K562 (cell line): ENCODE data around the gene C1orf167. TPM values are rescaled to one million over a fixed set of nuclear protein-coding genes. Genes with fewer than 3 reads are reported as not detected.

ENCODE experiments used
- CBX2 ChIP-seq: fragments of 200-600 bp; sonication (generic); IDR thresholded peaks from one replicate; pipeline ENCODE4 v1.6.1; 2012; ENCODE audit warnings: mild to moderate bottlenecking, low read length, inconsistent platforms; ENCODE audit not compliant: insufficient read depth, poor library complexity, severe bottlenecking
- EZH2 ChIP-seq: IDR thresholded peaks from 2 replicates; pipeline ENCODE4 v1.6.1; 2012; ENCODE audit warnings: low read depth, mild to moderate bottlenecking, inconsistent platforms, low read length, borderline replicate concordance
- FOXJ3 ChIP-seq: sonication (generic); formaldehyde crosslinking; IDR thresholded peaks from 2 replicates; pipeline ENCODE4 v1.4.0; 2020; ENCODE audit warnings: mild to moderate bottlenecking, missing genetic modification reagents
- GATA2 ChIP-seq: sonication (generic); formaldehyde crosslinking; IDR thresholded peaks from 2 replicates; pipeline ENCODE4 v1.4.0; 2020; ENCODE audit warnings: mild to moderate bottlenecking, missing genetic modification reagents
- HDAC6 ChIP-seq: IDR thresholded peaks from 2 replicates; pipeline ENCODE4 v1.6.1; 2012; ENCODE audit warnings: low read depth, mild to moderate bottlenecking, control low read depth, inconsistent platforms, low read length, moderate library complexity
- HDGF ChIP-seq: fragments of 450-650 bp; IDR thresholded peaks from 2 replicates; pipeline ENCODE4 v1.6.1; 2016
- JUN ChIP-seq, 2 experiments: sonication (generic) in 1 of 2; formaldehyde crosslinking in 1 of 2; IDR thresholded peaks; 2 replicates each; pipeline versions ENCODE4 v1.6.1 to v1.8.0; 2012 to 2022; ENCODE audit warnings: borderline replicate concordance in 2 of 2, mild to moderate bottlenecking in 2 of 2, improper control_type of control experiment in 1 of 2, low read depth in 1 of 2, low read length in 1 of 2, missing genetic modification reagents in 1 of 2
- MTA2 ChIP-seq: fragments of 450-650 bp; IDR thresholded peaks from 2 replicates; pipeline ENCODE4 v1.6.1; 2016; ENCODE audit warnings: low read depth
- MXD1 ChIP-seq: fragments of 250-450 bp; sonication (Bioruptor Pico); IDR thresholded peaks from 2 replicates; pipeline ENCODE4 v1.8.0; 2021; ENCODE audit warnings: borderline replicate concordance, mild to moderate bottlenecking, moderate library complexity; ENCODE audit not compliant: poor library complexity, severe bottlenecking
- NCOR1 ChIP-seq: fragments of 450-650 bp; IDR thresholded peaks from 2 replicates; pipeline ENCODE4 v1.6.1; 2016; ENCODE audit warnings: mild to moderate bottlenecking, moderate library complexity
- RBM15 ChIP-seq: fragments of 200-400 bp; formaldehyde crosslinking; IDR thresholded peaks from 2 replicates; pipeline ENCODE4 v1.6.1; 2018; ENCODE audit warnings: mild to moderate bottlenecking, low read length, moderate library complexity; ENCODE audit not compliant: insufficient read depth
- TARDBP ChIP-seq: fragments of 450-650 bp; IDR thresholded peaks from 2 replicates; pipeline ENCODE4 v1.6.1; 2016
- TRIM28 ChIP-seq: fragments of 450-650 bp; IDR thresholded peaks from 2 replicates; pipeline ENCODE4 v1.6.1; 2017
- ZFP30 ChIP-seq: fragments of 250-450 bp; sonication (Bioruptor Pico); IDR thresholded peaks from 2 replicates; pipeline ENCODE4 v1.8.0; 2022; ENCODE audit warnings: moderate library complexity, mild to moderate bottlenecking, inconsistent platforms, borderline replicate concordance
- ZFPM2 ChIP-seq: fragments of 250-450 bp; sonication (Bioruptor Pico); IDR thresholded peaks from 2 replicates; pipeline ENCODE4 v1.5.1; 2022; ENCODE audit warnings: mild to moderate bottlenecking
- ZKSCAN3 ChIP-seq: fragments of 250-450 bp; sonication (Bioruptor Pico); IDR thresholded peaks from 2 replicates; pipeline ENCODE4 v1.4.0; 2020
- ZNF551 ChIP-seq: fragments of 250-450 bp; sonication (Bioruptor Pico); IDR thresholded peaks from 2 replicates; pipeline ENCODE4 v1.5.0; 2021; ENCODE audit warnings: mild to moderate bottlenecking, moderate library complexity
- ZNF740 ChIP-seq, 3 experiments: fragments of 200-800 bp in 1 of 3; sonication (Bioruptor generic) in 1 of 3; sonication (generic) in 1 of 3; formaldehyde crosslinking in 1 of 3; IDR thresholded peaks; 2 replicates each; pipeline versions ENCODE4 v1.6.1 to v1.8.0; 2016 to 2022; ENCODE audit warnings: mild to moderate bottlenecking in 2 of 3, missing compliant biosample characterization in 2 of 3, missing genetic modification characterization in 2 of 3, missing genetic modification reagents in 1 of 3
- ZNF830 ChIP-seq: fragments of 250-450 bp; sonication (Bioruptor Pico); IDR thresholded peaks from 2 replicates; pipeline ENCODE4 v1.5.0; 2021; ENCODE audit warnings: mild to moderate bottlenecking
- polyA plus RNA-seq, 8 experiments: library from polyadenylated mRNA; depleted of rRNA in 4 of 8; stranded (reverse) in 5 of 8; unstranded in 3 of 8; fragments of >200 nt; fragmentation: Nextera tagmentation in 2 of 8; fragmentation: Illumina TruSeq in 1 of 8; extraction: Ambion mirVana in 2 of 8; extraction: Trizol in 1 of 8; gene quantifications; 2 replicates each; pipeline versions ENCODE4 v1.2.1 to v1.2.3, GENCODE V29; 2011 to 2014; ENCODE audit warnings: inconsistent platforms in 1 of 8, missing spikeins in 1 of 8
- total RNA-seq, 7 experiments: library from RNA; depleted of rRNA in 6 of 7; stranded (reverse); fragments of >200 nt in 6 of 7; fragmentation: Illumina TruSeq in 2 of 7; extraction: Trizol in 2 of 7; gene quantifications; 2 replicates each; pipeline versions ENCODE4 v1.2.1 to v1.2.3, GENCODE V29; 2011 to 2021; ENCODE audit warnings: low replicate concordance in 1 of 7
- TF ChIP-seq, protein P1 (sequence below), 2 experiments: IDR thresholded peaks; 2 replicates each; pipeline ENCODE4 v1.6.1; 2011; ENCODE audit warnings: borderline replicate concordance in 1 of 2, control low read depth in 1 of 2, low read depth in 1 of 2, low read length in 1 of 2, mild to moderate bottlenecking in 1 of 2, mixed read lengths in 1 of 2, moderate library complexity in 1 of 2; ENCODE audit not compliant: insufficient read depth in 1 of 2, insufficient read length in 1 of 2, poor library complexity in 1 of 2, severe bottlenecking in 1 of 2; ENCODE audit errors: extremely low read depth in 1 of 2
- TF ChIP-seq, protein P2 (sequence below): fragments of 450-650 bp; IDR thresholded peaks from 2 replicates; pipeline ENCODE4 v1.6.1; 2016; ENCODE audit warnings: antibody characterized with exemption

Gene C1orf167
- total and polyA plus RNA-seq, 9 of the 15 experiments (the other 6 are each of a cell fraction or from before 2014, with no cell fraction given) = 0.22 to 0.86 (median 0.31) TPM; not detected in 2

- TF ChIP-seq, protein P1, sequence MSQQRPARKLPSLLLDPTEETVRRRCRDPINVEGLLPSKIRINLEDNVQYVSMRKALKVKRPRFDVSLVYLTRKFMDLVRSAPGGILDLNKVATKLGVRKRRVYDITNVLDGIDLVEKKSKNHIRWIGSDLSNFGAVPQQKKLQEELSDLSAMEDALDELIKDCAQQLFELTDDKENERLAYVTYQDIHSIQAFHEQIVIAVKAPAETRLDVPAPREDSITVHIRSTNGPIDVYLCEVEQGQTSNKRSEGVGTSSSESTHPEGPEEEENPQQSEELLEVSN (IDR thresholded peaks at IDR 0.05; ENCODE audit: borderline replicate concordance in 1 of 2, extremely low read depth in 1 of 2, insufficient read depth in 1 of 2, insufficient read length in 1 of 2, low read depth in 1 of 2, low read length in 1 of 2, poor library complexity in 1 of 2, severe bottlenecking in 1 of 2) = peak in 1 of 2 experiments; percentile 18
- TF ChIP-seq ZFP30 (no peak), RBM15 (no peak), TARDBP (0 out of 2 replicates have a peak, but pooled peaks have one; percentile 18), MXD1 (CRISPR knock-in tag) (no peak), GATA2 (CRISPR knock-in tag) (no peak), JUN (IDR thresholded peaks at IDR 0.05; ENCODE audit: borderline replicate concordance, low read depth, low read length) (no peak), JUN (CRISPR knock-in tag; IDR thresholded peaks at IDR 0.05; ENCODE audit: borderline replicate concordance) (peak; percentile 35; the same call in 1 of the 2 replicates), FOXJ3 (CRISPR knock-in tag) (no peak), ZFPM2 (no peak), ZNF551 (CRISPR knock-in tag) (no peak), EZH2 (no peak), ZNF830 (0 out of 2 replicates have a peak, but pooled peaks have one; percentile 26), ZKSCAN3 (CRISPR knock-in tag) (no peak), HDGF (peak; percentile 92), NCOR1 (no peak), HDAC6 (no peak), MTA2 (no peak; the same call in 1 of the 2 replicates), TRIM28 (peak; percentile 13; the same call in 1 of the 2 replicates), CBX2 (no peak), ZNF740 (CRISPR knock-in tag; IDR thresholded peaks at IDR 0.05) (no peak), ZNF740 (tag; IDR thresholded peaks at IDR 0.05) (no peak)
- TF ChIP-seq, protein P2, sequence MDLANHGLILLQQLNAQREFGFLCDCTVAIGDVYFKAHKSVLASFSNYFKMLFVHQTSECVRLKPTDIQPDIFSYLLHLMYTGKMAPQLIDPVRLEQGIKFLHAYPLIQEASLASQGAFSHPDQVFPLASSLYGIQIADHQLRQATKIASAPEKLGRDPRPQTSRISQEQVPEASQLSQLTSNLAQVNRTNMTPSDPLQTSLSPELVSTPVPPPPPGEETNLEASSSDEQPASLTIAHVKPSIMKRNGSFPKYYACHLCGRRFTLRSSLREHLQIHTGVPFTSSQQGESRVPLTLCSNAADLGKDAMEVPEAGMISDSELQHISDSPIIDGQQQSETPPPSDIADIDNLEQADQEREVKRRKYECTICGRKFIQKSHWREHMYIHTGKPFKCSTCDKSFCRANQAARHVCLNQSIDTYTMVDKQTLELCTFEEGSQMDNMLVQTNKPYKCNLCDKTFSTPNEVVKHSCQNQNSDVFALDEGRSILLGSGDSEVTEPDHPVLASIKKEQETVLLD = 0 out of 2 replicates have a peak, but pooled peaks have one; percentile 25
Measured at GRCh38 chr1:11802973-11803885, 41.2 kb downstream of the C1orf167 start (continued).
